Measurements from ENCODE around the gene MMD2.

DNA sequence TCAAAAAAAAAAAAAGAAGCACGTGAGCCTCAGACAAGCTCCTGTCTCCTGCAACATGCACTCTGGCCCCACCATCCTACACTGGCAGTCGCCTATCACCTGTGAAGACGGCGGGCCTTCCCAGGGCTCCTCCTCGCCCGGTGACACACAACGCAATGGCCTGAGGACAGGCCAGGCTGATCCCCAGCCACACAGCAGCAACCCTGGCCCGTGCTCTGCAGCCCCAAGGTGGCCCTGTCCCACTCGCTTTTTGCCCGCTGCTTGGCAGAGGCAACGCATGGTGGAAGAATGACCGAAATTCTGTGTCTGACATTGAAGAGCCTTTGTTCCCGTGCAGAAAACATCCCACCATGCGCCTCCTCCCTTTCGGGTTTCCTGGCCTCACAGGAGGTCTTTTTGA is 83.6 kb downstream of the MMD2 start:
- TF ChIP-seq, protein P1, sequence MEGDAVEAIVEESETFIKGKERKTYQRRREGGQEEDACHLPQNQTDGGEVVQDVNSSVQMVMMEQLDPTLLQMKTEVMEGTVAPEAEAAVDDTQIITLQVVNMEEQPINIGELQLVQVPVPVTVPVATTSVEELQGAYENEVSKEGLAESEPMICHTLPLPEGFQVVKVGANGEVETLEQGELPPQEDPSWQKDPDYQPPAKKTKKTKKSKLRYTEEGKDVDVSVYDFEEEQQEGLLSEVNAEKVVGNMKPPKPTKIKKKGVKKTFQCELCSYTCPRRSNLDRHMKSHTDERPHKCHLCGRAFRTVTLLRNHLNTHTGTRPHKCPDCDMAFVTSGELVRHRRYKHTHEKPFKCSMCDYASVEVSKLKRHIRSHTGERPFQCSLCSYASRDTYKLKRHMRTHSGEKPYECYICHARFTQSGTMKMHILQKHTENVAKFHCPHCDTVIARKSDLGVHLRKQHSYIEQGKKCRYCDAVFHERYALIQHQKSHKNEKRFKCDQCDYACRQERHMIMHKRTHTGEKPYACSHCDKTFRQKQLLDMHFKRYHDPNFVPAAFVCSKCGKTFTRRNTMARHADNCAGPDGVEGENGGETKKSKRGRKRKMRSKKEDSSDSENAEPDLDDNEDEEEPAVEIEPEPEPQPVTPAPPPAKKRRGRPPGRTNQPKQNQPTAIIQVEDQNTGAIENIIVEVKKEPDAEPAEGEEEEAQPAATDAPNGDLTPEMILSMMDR (IDR thresholded peaks at IDR 0.05; ENCODE audit: low read depth, low read length, poor library complexity, severe bottlenecking): no peak
- no peak for TF ChIP-seq EZH2phosphoT487 (IDR thresholded peaks at IDR 0.05; ENCODE audit: borderline replicate concordance, low read length)
